Measurements from ENCODE around the gene DNAH7.

The DNAH7 gene

DNA sequence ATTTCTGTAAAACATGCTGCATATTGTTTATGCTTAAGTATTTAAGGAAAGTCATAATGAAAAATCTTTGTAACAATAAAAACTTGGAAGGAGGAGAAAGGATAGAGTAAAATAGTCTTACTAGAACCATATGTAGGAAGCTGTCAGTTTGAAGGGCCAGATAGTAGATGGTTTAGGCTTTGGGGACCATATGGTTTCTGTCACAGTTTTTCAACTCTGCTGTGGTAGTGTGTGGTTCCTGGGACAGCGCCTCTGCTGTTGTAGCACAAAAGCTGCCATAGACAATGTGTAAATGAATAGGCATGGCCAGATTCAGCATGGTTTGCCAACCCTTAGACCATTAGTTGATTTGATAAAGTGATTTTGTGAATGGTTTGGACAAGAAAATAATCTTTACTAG is 336.1 kb downstream of the DNAH7 start:
- DNase-seq = no peak
- Histone ChIP-seq H3K4me3 (no peak overlapping the region), H3K27me3 (no peaks in the 10 kb centered on the region), H3K27ac (no peak overlapping the region), H3K9me3 (no peaks in the 10 kb centered on the region), H3K4me1 (no peaks in the 10 kb centered on the region), H3K36me3 (peaks cover 32 to 38% (median 34%) of the 10 kb centered on the region in 3 donors)
- TF ChIP-seq, protein P1, sequence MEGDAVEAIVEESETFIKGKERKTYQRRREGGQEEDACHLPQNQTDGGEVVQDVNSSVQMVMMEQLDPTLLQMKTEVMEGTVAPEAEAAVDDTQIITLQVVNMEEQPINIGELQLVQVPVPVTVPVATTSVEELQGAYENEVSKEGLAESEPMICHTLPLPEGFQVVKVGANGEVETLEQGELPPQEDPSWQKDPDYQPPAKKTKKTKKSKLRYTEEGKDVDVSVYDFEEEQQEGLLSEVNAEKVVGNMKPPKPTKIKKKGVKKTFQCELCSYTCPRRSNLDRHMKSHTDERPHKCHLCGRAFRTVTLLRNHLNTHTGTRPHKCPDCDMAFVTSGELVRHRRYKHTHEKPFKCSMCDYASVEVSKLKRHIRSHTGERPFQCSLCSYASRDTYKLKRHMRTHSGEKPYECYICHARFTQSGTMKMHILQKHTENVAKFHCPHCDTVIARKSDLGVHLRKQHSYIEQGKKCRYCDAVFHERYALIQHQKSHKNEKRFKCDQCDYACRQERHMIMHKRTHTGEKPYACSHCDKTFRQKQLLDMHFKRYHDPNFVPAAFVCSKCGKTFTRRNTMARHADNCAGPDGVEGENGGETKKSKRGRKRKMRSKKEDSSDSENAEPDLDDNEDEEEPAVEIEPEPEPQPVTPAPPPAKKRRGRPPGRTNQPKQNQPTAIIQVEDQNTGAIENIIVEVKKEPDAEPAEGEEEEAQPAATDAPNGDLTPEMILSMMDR (IDR thresholded peaks at IDR 0.05) = no peak
- intact Hi-C loops (cut with DNase I; ENCODE audit: low total_unique reads) = no loop called here

DNA sequence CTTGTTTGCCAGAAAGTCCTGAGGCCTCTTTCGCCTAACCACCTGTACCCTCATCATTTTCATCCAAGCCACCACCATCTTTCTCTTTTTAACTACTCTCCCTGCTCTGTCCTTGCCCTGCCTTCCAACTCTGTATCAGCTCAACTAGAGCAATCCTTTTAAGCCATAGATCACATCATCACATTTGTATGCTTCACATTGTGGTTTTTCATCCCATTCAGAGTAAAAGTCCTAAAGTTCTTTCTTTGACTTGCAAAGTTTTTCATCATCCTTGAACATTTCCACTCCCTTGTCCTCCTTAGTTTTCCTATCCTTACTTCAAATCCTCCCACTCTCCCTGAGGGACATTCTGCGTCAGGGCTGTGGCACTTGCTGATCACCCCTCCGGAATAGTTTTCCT is 337.7 kb downstream of the DNAH7 start:
- Histone ChIP-seq H3K9me3 (no peaks in the 10 kb centered on the region), H3K27ac (no peak overlapping the region), H3K27me3 (no peaks in the 10 kb centered on the region), H3K4me3 (no peak overlapping the region), H3K36me3 (peaks cover 32 to 36% (median 34%) of the 10 kb centered on the region in 3 donors), H3K4me1 (no peaks in the 10 kb centered on the region)
- no peak for DNase-seq
- TF ChIP-seq, protein P1 (IDR thresholded peaks at IDR 0.05) = no peak
- intact Hi-C loops (cut with DNase I; ENCODE audit: low total_unique reads) = no loop called here

DNA sequence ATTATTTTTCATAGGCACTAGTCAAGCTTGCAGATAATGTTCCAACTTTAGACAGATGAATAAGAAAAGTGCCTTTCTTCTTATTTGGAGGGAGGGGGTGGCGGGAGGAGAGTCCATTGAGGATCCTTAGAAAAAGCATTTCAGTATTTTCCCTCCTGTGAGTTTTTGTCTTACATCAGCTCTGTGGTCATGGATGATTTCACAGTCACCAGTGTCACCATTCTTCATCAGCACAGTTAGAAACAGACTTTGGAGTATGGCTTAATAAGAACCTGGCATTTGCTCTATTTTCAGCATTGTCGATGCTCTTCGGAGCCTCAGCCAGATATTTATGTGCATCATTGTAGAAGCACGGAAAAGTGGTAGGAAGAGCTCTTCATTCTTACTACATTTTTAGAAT is 341.5 kb downstream of the DNAH7 start:
- no peak for DNase-seq
- TF ChIP-seq, protein P1 (IDR thresholded peaks at IDR 0.05) = no peak
- intact Hi-C loops (cut with DNase I; ENCODE audit: low total_unique reads) = no loop called here
- Histone ChIP-seq H3K9me3 (no peaks in the 10 kb centered on the region), H3K4me3 (no peak overlapping the region), H3K36me3 (peaks cover 30 to 40% (median 33%) of the 10 kb centered on the region in 3 donors), H3K4me1 (no peaks in the 10 kb centered on the region), H3K27me3 (no peaks in the 10 kb centered on the region), H3K27ac (no peak overlapping the region)

DNA sequence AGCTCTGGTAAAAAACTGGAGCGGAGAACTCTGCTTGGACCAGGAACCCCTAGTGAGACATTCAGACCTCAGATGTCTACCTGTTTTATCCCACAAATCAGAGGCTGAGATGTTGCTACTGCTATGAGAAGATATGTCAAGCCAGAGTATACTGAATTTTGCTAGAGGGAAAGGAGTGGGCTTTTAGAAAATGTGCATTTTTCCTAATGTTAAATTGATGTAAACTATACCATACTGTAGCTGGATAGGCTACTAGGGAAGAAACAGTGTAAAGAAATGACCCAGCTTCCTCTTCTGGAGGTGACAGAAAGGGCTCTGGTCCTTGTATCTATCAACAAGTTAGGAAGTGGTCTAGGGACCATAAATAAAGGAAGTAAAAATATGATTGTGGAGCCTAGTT is 346.6 kb downstream of the DNAH7 start:
- Histone ChIP-seq H3K9me3 (no peaks in the 10 kb centered on the region), H3K27me3 (no peaks in the 10 kb centered on the region), H3K4me3 (no peak overlapping the region), H3K27ac (no peak overlapping the region), H3K36me3 (peaks cover 15 to 46% (median 36%) of the 10 kb centered on the region in 3 donors), H3K4me1 (no peaks in the 10 kb centered on the region)
- TF ChIP-seq, protein P1 (IDR thresholded peaks at IDR 0.05) = no peak
- intact Hi-C loops (cut with DNase I; ENCODE audit: low total_unique reads) = no loop called here
- DNase-seq = no peak

DNA sequence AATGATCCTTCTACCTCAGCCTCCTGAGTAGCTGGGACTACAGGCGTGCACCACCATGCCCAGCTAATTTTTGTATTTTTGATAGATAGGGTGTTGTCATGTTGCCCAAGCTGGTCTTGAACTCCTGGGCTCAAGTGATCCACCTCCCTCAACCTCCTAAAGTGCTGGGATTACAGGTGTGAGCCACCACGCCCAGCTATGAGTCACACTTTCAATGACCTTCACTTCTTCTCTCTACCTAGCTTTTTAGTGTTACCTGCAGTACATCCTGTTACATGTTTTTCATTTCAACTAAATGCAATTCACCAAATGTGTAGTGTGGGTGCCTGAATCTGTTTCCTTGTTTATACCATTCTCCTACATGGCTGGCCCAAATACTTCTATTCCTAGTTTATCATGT is 347.6 kb downstream of the DNAH7 start:
- TF ChIP-seq, protein P1 (IDR thresholded peaks at IDR 0.05) = no peak
- no peaks in the 10 kb centered on the region for H3K27me3 ChIP-seq
- intact Hi-C loops (cut with DNase I; ENCODE audit: low total_unique reads) = no loop called here

DNA sequence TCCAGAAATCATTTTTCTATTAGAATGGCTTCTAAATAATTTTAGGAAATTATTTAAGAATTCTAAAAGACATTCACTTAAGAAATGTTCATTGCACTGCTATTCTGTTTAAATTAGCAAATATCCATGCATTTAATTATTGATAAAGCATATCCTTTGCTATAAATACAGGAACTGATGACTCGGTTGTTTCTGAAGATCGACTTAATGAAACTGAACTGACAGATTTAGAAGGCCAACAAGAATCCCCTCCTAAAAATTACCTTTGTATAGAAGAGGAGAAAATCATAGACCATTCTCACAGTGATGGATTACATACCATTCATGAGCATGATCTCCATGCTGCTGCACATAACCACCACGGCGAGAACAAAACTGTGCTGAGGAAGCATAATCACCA is 352.2 kb downstream of the DNAH7 start:
- no peaks in the 10 kb centered on the region for H3K4me1 ChIP-seq
- intact Hi-C loops (cut with DNase I; ENCODE audit: low total_unique reads) = no loop called here
- H3K27ac ChIP-seq = no peak overlapping the region
- TF ChIP-seq, protein P1 (IDR thresholded peaks at IDR 0.05) = no peak
- no peak overlapping the region for H3K4me3 ChIP-seq
- H3K36me3 ChIP-seq = peaks cover 38 to 61% (median 55%) of the 10 kb centered on the region in 3 donors
- no peaks in the 10 kb centered on the region for H3K9me3 ChIP-seq
- no peak for DNase-seq
- H3K27me3 ChIP-seq = no peaks in the 10 kb centered on the region

More for the DNA sequence above, 347.6 kb downstream of the DNAH7 start:
- no peaks in the 10 kb centered on the region for H3K4me1 ChIP-seq
- H3K36me3 ChIP-seq = peaks cover 20 to 53% (median 46%) of the 10 kb centered on the region in 3 donors
- H3K4me3 ChIP-seq = no peak overlapping the region
- no peak overlapping the region for H3K27ac ChIP-seq
- DNase-seq = no peak
- H3K9me3 ChIP-seq = no peaks in the 10 kb centered on the region
